PFSK-1 (cell line): ENCODE measurements around the gene ZHX3.

Source experiments
- FOXP2 ChIP-seq: optimal IDR thresholded peaks from 2 replicates; pipeline ENCODE3; 2011; ENCODE audit warnings: borderline replicate concordance, control low read depth, inconsistent platforms; ENCODE audit not compliant: insufficient read depth; ENCODE audit errors: extremely low read length, extremely low read depth
- POLR2AphosphoS5 ChIP-seq: IDR thresholded peaks from 2 replicates; pipeline ENCODE4 v1.6.1; 2012; ENCODE audit warnings: low read depth, mild to moderate bottlenecking, control low read depth, low read length, moderate library complexity
- SIN3A ChIP-seq: IDR thresholded peaks from 2 replicates; pipeline ENCODE4 v1.6.1; 2012; ENCODE audit warnings: mild to moderate bottlenecking, low read length, moderate library complexity, borderline replicate concordance; ENCODE audit not compliant: insufficient read depth
- TAF1 ChIP-seq: IDR thresholded peaks from 2 replicates; pipeline ENCODE4 v1.6.1; 2012; ENCODE audit warnings: low read length, control low read depth, borderline replicate concordance; ENCODE audit not compliant: insufficient read depth
- TF ChIP-seq, protein P1 (sequence below), 2 experiments: IDR thresholded peaks; 2 replicates each; pipeline versions ENCODE4 v1.6.1 to v1.8.0; 2011 to 2012; ENCODE audit warnings: low read depth in 2 of 2, low read length in 2 of 2, control low read depth in 1 of 2, inconsistent platforms in 1 of 2, mild to moderate bottlenecking in 1 of 2, moderate library complexity in 1 of 2; ENCODE audit not compliant: insufficient read depth in 1 of 2

ZHX3 gene

DNA sequence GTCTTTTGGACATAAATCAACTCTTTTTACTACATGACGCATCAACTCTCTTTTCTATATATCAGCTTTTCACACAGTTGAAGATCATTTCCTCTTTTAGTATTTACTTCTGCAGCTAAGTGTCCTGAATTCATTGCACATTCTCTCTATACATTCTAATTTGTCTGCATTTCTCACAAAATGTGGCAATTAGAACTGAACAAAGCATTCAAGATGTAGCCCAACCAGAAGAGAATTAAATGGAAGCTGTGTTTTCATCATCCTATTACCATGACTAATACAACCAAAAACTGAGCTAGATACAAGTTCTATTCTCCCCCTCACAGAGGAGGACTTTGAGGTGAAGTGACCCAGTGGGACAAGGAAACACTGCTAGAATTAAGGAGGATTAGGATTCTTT lies 93.2 kb downstream of the ZHX3 start:
- TF ChIP-seq FOXP2 = no peak

DNA sequence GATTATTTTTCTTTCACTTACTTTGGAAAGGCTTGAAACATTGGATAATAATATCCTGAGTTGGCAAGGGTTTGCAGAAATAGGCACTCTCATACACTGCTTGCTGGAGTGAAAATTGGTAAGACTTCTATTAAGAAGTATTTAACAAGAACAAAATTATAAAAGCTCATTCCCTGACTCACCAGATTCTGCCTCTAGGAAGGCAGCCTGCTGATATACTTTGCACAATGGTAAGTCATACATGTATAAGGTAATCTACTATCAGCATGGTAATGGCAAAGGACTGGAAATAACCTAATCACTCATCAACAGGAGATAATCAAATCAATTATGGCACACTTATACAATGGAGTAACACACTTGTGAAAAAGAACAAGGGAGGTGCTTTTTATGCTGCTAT lies 94.4 kb downstream of the ZHX3 start:
- TF ChIP-seq SIN3A = no peak
- TF ChIP-seq, protein P1, sequence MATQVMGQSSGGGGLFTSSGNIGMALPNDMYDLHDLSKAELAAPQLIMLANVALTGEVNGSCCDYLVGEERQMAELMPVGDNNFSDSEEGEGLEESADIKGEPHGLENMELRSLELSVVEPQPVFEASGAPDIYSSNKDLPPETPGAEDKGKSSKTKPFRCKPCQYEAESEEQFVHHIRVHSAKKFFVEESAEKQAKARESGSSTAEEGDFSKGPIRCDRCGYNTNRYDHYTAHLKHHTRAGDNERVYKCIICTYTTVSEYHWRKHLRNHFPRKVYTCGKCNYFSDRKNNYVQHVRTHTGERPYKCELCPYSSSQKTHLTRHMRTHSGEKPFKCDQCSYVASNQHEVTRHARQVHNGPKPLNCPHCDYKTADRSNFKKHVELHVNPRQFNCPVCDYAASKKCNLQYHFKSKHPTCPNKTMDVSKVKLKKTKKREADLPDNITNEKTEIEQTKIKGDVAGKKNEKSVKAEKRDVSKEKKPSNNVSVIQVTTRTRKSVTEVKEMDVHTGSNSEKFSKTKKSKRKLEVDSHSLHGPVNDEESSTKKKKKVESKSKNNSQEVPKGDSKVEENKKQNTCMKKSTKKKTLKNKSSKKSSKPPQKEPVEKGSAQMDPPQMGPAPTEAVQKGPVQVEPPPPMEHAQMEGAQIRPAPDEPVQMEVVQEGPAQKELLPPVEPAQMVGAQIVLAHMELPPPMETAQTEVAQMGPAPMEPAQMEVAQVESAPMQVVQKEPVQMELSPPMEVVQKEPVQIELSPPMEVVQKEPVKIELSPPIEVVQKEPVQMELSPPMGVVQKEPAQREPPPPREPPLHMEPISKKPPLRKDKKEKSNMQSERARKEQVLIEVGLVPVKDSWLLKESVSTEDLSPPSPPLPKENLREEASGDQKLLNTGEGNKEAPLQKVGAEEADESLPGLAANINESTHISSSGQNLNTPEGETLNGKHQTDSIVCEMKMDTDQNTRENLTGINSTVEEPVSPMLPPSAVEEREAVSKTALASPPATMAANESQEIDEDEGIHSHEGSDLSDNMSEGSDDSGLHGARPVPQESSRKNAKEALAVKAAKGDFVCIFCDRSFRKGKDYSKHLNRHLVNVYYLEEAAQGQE (IDR thresholded peaks at IDR 0.05; ENCODE audit: insufficient read depth in 1 of 2, low read depth in 2 of 2, low read length in 2 of 2) = no peak
- no peak for TF ChIP-seq FOXP2
- no peak for TF ChIP-seq POLR2AphosphoS5
- no peak for TF ChIP-seq TAF1

DNA sequence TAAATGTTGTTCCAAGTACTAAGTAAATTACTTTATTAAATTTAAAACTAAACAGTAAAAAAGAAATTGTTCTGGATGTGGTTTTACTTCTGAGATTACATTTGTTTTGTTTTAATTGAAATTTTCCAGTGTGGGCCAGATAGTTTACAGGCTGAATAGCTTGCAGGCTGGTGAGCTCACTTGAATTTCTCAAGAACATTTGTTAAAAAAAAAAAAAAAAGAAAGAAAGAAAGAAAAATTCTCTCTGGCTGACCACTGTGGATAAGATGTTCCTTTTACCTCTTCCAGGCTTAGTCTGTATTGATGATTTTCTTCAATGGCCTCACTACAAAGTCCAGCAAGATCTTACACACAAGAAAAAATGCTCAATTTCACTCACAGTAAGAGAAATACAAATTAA lies 94.8 kb downstream of the ZHX3 start:
- TF ChIP-seq POLR2AphosphoS5 = no peak
- TF ChIP-seq SIN3A = no peak
- TF ChIP-seq FOXP2 = no peak
- TF ChIP-seq, protein P1 (IDR thresholded peaks at IDR 0.05; ENCODE audit: insufficient read depth in 1 of 2, low read depth in 2 of 2, low read length in 2 of 2) = no peak
- no peak for TF ChIP-seq TAF1

DNA sequence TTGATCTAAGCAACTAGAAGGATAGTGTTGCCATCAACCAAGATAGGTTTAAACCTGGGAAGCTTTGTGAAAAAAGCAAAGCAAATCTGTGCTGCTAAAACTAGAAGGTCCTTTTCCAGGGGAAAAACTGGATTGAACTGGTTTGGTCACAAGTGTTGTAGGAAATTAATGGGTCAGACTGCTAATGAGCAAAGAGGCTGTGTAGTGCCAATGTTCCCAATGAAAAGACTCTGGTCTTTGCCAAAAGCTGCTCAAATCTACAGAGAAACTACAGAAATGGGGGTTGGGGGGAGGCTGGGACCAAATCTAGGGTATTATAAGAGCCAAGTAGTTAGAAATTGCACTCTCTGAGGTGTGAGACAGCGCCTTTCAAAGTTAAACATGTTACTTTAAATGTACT lies 95.2 kb downstream of the ZHX3 start:
- TF ChIP-seq POLR2AphosphoS5 = no peak
- TF ChIP-seq TAF1 = no peak
- no peak for TF ChIP-seq FOXP2
- TF ChIP-seq, protein P1 (IDR thresholded peaks at IDR 0.05; ENCODE audit: insufficient read depth in 1 of 2, low read depth in 2 of 2, low read length in 2 of 2) = no peak
- no peak for TF ChIP-seq SIN3A

DNA sequence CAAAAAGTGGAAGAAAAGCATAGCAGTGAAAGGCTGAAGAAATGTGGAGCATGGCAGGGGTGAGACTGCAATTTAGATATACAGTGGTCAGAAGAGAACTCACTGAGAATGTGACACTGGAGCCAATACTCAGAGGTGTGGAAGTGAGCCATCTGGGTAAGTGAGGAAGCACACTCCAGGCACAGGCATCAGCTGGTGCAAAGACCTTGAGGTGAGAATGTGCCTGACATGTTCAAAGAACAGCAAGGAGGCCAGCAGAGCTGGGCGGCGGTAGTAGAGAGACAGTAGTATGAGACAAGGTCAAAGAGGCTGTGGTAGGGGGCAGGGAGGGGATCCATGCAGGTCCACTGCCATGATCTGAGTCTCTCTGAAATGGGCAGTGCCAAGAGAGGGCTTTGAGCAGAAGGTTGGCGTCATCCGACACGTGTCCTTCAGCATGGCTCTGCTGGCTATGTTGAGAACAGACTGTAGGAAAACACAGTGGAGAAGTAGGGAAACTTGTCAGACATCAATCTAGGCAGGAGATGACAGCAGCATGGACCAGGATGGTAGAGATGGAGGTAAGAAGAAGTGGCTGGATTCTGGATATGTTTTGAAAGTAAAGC lies 95.8 kb downstream of the ZHX3 start:
- TF ChIP-seq, protein P1 (IDR thresholded peaks at IDR 0.05; ENCODE audit: insufficient read depth in 1 of 2, low read depth in 2 of 2, low read length in 2 of 2) = no peak
- no peak for TF ChIP-seq FOXP2
- no peak for TF ChIP-seq SIN3A
- TF ChIP-seq POLR2AphosphoS5 = no peak
- no peak for TF ChIP-seq TAF1
